Measurements from ENCODE around the gene SF3B1.
"Not testable (repeated sequence)": the region's sequence is repeated elsewhere in the genome, so short reads cannot be mapped to it uniquely, and the experiment has no call there.

Gene SF3B1

GRCh38 chr2:197460649-197461048 lies 25.8 kb upstream of the SF3B1 start:
- no peak for FAIRE-seq
- TF ChIP-seq CTCF (IDR thresholded peaks at IDR 0.05; ENCODE audit: insufficient read depth, missing control alignments), result no peak
- DNase-seq (ENCODE audit: insufficient read length, low spot score), result no peak

- FAIRE-seq, result no peak
- no peak for DNase-seq (ENCODE audit: insufficient read length, low spot score)
- no peak for TF ChIP-seq CTCF (IDR thresholded peaks at IDR 0.05; ENCODE audit: insufficient read depth, missing control alignments)
Observed at GRCh38 chr2:197455428-197455827, 20.6 kb upstream of the SF3B1 start.

- FAIRE-seq (no peak), DNase-seq (ENCODE audit: insufficient read length, low spot score) (no peak)
- TF ChIP-seq CTCF (IDR thresholded peaks at IDR 0.05; ENCODE audit: insufficient read depth, missing control alignments), result no peak
Observed at GRCh38 chr2:197454923-197455322, 20.1 kb upstream of the SF3B1 start.

- TF ChIP-seq CTCF (IDR thresholded peaks at IDR 0.05; ENCODE audit: insufficient read depth, missing control alignments), result no peak
- DNase-seq (ENCODE audit: insufficient read length, low spot score) (no peak), FAIRE-seq (no peak)
Observed at GRCh38 chr2:197453914-197454398, 19.1 kb upstream of the SF3B1 start.

GRCh38 chr2:197453123-197453913 lies 18.5 kb upstream of the SF3B1 start, which contains the start of gene COQ10B:
TSS of gene COQ10B (plus strand) at chr2:197453552. CDS start at chr2:197453561, 9 bp downstream.
- TF ChIP-seq CTCF (IDR thresholded peaks at IDR 0.05; ENCODE audit: insufficient read depth, missing control alignments), result peak; percentile 18
- DNase-seq (ENCODE audit: insufficient read length, low spot score), result peak; percentile 88
- no peak for FAIRE-seq

- TF ChIP-seq CTCF (IDR thresholded peaks at IDR 0.05; ENCODE audit: insufficient read depth, missing control alignments), result no peak
- DNase-seq (ENCODE audit: insufficient read length, low spot score), result no peak
Observed at GRCh38 chr2:197452754-197453122, 17.9 kb upstream of the SF3B1 start.

GRCh38 chr2:197450935-197451358 lies 16.1 kb upstream of the SF3B1 start:
- not testable (repeated sequence) for FAIRE-seq; DNase-seq (ENCODE audit: insufficient read length, low spot score)

More at GRCh38 chr2:197452754-197453122, 17.9 kb upstream of the SF3B1 start:
- FAIRE-seq, result no peak

All from D721Med (cell line).